HG03039 (cell line): Measurements from ENCODE around the gene PQBP1.
A peak's percentile ranks its signal among the peaks of the same experiment; 100 is the strongest.

Experiments used
- ATAC-seq: cut with Tn5 transposase; IDR thresholded peaks from one replicate; pipeline ENCODE4 v1.9.1; 2021; ENCODE audit warnings: mild to moderate bottlenecking, moderate library complexity; ENCODE audit not compliant: unreplicated experiment

PQBP1 gene

GRCh38 chrX:48901069-48901468 is 3.3 kb downstream of the PQBP1 start:
- ATAC-seq: no peak

GRCh38 chrX:48902135-48902534 is 4.4 kb downstream of the PQBP1 start:
- no peak for ATAC-seq

GRCh38 chrX:48902776-48903175 is 5.0 kb downstream of the PQBP1 start:
- no peak for ATAC-seq

- no peak for ATAC-seq
Measured at GRCh38 chrX:48903290-48903689, 5.6 kb downstream of the PQBP1 start.

- ATAC-seq: no peak
Measured at GRCh38 chrX:48904180-48904579, 6.5 kb downstream of the PQBP1 start.

GRCh38 chrX:48904626-48905025 is 6.9 kb downstream of the PQBP1 start:
- no peak for ATAC-seq

GRCh38 chrX:48905090-48905790 is 7.5 kb downstream of the PQBP1 start:
- no peak for ATAC-seq

- ATAC-seq: no peak
Measured at GRCh38 chrX:48908600-48908999, 10.9 kb downstream of the PQBP1 start.

GRCh38 chrX:48909703-48910294 is 12.1 kb downstream of the PQBP1 start:
- no peak for ATAC-seq

- no peak for ATAC-seq
Measured at GRCh38 chrX:48910926-48911411, 13.2 kb downstream of the PQBP1 start.

GRCh38 chrX:48911412-48912182 is 13.9 kb downstream of the PQBP1 start, which contains the start of gene SLC35A2:
SLC35A2 (minus strand) TSS chrX:48911646; CDS start chrX:48911636, 10 bp downstream.
- ATAC-seq: peak; percentile 46

- no peak for ATAC-seq
Measured at GRCh38 chrX:48913605-48914366, 16.1 kb downstream of the PQBP1 start.

- no peak for ATAC-seq
Measured at GRCh38 chrX:48914593-48915493, 17.1 kb downstream of the PQBP1 start.

GRCh38 chrX:48917139-48918001 is 19.6 kb downstream of the PQBP1 start:
- no peak for ATAC-seq

GRCh38 chrX:48918301-48918642 is 20.5 kb downstream of the PQBP1 start:
- no peak for ATAC-seq

- ATAC-seq: peak; percentile 78
Measured at GRCh38 chrX:48918643-48919340, 21.1 kb downstream of the PQBP1 start, which contains the start of gene PIM2. PIM2 (minus strand) TSS chrX:48919024; CDS start chrX:48918834, 190 bp downstream.

GRCh38 chrX:48919360-48919841 is 21.7 kb downstream of the PQBP1 start:
- peak; percentile 16 for ATAC-seq
